Measurements from ENCODE around the gene CTNNB1.

Gene CTNNB1

GRCh38 chr3:41198950-41199865, at the start of gene CTNNB1:
TSS of gene CTNNB1 (plus strand) at chr3:41199505. CDS start at chr3:41224069, 24,564 bp downstream.
- Histone ChIP-seq H3K27me3 (ENCODE audit: insufficient read depth, poor library complexity, severe bottlenecking) (no peaks in the 10 kb centered on the region), H3K4me1 (ENCODE audit: insufficient read depth, poor library complexity, severe bottlenecking) (peaks cover 25% of the 10 kb centered on the region), H3K36me3 (ENCODE audit: low read depth) (peaks cover 3% of the 10 kb centered on the region; the same call in 1 of the 2 replicates), H3K9me3 (ENCODE audit: severe bottlenecking) (no peaks in the 10 kb centered on the region), H3K27ac (ENCODE audit: poor library complexity, severe bottlenecking) (peak within 1 kb of the TSS; percentile 69), H3K4me3 (ENCODE audit: severe bottlenecking) (peak within 1 kb of the TSS; percentile 98)
- peak; percentile 32 for TF ChIP-seq CTCF (IDR thresholded peaks at IDR 0.05; ENCODE audit: poor library complexity, severe bottlenecking)
- DNase-seq (ENCODE audit: low spot score) (peak; percentile 87), ATAC-seq (ENCODE audit: low read depth) (peak; percentile 73)

DNA sequence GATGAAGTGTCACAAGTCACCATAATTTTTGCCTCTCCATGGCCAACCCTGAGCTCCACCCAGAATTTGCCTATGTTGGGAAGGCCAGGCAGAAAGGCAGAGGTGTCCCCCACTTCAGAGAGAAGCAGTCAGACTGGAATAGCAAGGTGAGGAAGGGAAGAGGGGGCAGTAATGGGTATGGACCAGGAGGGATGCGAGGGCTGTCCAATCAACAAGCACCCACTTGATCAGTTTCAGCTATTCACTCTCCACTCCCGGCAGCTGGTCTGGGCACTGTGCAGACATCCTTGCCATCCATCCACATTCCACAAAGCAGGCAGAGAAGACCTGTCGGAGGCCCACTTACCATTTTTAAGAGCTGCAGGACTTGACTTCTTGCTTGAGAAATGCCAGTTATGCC, 43.5 kb upstream of the CTNNB1 start:
- H3K27me3 ChIP-seq (ENCODE audit: insufficient read depth, poor library complexity, severe bottlenecking): no peaks in the 10 kb centered on the region
- peaks cover 18% of the 10 kb centered on the region for H3K4me1 ChIP-seq (ENCODE audit: insufficient read depth, poor library complexity, severe bottlenecking)
- DNase-seq (ENCODE audit: low spot score) (no peak), ATAC-seq (ENCODE audit: low read depth) (no peak)
- no peak overlapping the region for H3K27ac ChIP-seq (ENCODE audit: poor library complexity, severe bottlenecking)
- H3K9me3 ChIP-seq (ENCODE audit: severe bottlenecking): no peaks in the 10 kb centered on the region
- H3K4me3 ChIP-seq (ENCODE audit: severe bottlenecking): no peak overlapping the region
- no peaks in the 10 kb centered on the region for H3K36me3 ChIP-seq (ENCODE audit: low read depth)
- no peak for TF ChIP-seq CTCF (IDR thresholded peaks at IDR 0.05; ENCODE audit: poor library complexity, severe bottlenecking)

- no peak for DNase-seq (ENCODE audit: low spot score)
- ATAC-seq (ENCODE audit: low read depth): peak; percentile 89
- H3K27me3 ChIP-seq (ENCODE audit: insufficient read depth, poor library complexity, severe bottlenecking): no peaks in the 10 kb centered on the region
- TF ChIP-seq CTCF (IDR thresholded peaks at IDR 0.05; ENCODE audit: poor library complexity, severe bottlenecking): no peak
- no peaks in the 10 kb centered on the region for H3K9me3 ChIP-seq (ENCODE audit: severe bottlenecking)
- H3K27ac ChIP-seq (ENCODE audit: poor library complexity, severe bottlenecking): peak overlapping the region; percentile 84
- no peak overlapping the region for H3K4me3 ChIP-seq (ENCODE audit: severe bottlenecking)
- H3K36me3 ChIP-seq (ENCODE audit: low read depth): no peaks in the 10 kb centered on the region
- H3K4me1 ChIP-seq (ENCODE audit: insufficient read depth, poor library complexity, severe bottlenecking): peaks cover 18% of the 10 kb centered on the region
Measured at GRCh38 chr3:41158947-41159346, 40.4 kb upstream of the CTNNB1 start.

GRCh38 chr3:41159588-41160189, 39.6 kb upstream of the CTNNB1 start:
- DNase-seq (ENCODE audit: low spot score) (no peak), ATAC-seq (ENCODE audit: low read depth) (peak; percentile 55)
- no peaks in the 10 kb centered on the region for H3K9me3 ChIP-seq (ENCODE audit: severe bottlenecking)
- TF ChIP-seq CTCF (IDR thresholded peaks at IDR 0.05; ENCODE audit: poor library complexity, severe bottlenecking): no peak
- H3K27me3 ChIP-seq (ENCODE audit: insufficient read depth, poor library complexity, severe bottlenecking): no peaks in the 10 kb centered on the region
- H3K4me1 ChIP-seq (ENCODE audit: insufficient read depth, poor library complexity, severe bottlenecking): peaks cover 18% of the 10 kb centered on the region
- H3K36me3 ChIP-seq (ENCODE audit: low read depth): no peaks in the 10 kb centered on the region
- peak overlapping the region; percentile 84 for H3K27ac ChIP-seq (ENCODE audit: poor library complexity, severe bottlenecking)
- H3K4me3 ChIP-seq (ENCODE audit: severe bottlenecking): no peak overlapping the region

Data from RWPE2 (cell line).